ENCODE measurements around the gene CALR3.

DNA sequence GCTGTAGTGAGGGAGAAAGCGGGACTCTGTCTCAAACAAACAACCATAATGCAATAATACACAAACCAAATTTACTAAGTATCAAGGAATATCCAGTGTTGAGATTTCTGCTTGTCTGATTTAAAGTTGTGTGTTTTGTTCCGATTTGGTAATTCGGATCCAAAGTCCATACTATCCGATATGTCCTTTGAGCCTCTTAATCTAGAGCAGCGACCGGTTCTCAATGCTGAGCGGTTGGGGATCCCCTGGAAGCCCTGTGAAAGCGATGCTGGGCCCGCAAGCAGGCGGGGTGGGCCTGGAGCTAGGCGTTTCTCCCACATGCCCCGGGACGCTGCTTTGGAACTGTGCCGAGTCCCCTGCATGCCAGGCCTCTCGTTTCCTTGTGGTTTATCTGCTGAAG, 20.4 kb upstream of the CALR3 start:
- TF ChIP-seq, protein P1, sequence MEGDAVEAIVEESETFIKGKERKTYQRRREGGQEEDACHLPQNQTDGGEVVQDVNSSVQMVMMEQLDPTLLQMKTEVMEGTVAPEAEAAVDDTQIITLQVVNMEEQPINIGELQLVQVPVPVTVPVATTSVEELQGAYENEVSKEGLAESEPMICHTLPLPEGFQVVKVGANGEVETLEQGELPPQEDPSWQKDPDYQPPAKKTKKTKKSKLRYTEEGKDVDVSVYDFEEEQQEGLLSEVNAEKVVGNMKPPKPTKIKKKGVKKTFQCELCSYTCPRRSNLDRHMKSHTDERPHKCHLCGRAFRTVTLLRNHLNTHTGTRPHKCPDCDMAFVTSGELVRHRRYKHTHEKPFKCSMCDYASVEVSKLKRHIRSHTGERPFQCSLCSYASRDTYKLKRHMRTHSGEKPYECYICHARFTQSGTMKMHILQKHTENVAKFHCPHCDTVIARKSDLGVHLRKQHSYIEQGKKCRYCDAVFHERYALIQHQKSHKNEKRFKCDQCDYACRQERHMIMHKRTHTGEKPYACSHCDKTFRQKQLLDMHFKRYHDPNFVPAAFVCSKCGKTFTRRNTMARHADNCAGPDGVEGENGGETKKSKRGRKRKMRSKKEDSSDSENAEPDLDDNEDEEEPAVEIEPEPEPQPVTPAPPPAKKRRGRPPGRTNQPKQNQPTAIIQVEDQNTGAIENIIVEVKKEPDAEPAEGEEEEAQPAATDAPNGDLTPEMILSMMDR (IDR thresholded peaks at IDR 0.05; ENCODE audit: low read depth, low read length), result no peak
- no peak for TF ChIP-seq EZH2phosphoT487 (IDR thresholded peaks at IDR 0.05; ENCODE audit: low read depth)

All from OCI-LY3 (cell line).